COLO668 (cell line): ENCODE data around the gene SLC7A14.
A peak's percentile ranks its signal among the peaks of the same experiment; 100 is the strongest.

ENCODE experiments used
- DNase-seq: peaks from one replicate; lab custom pipeline; 2025; ENCODE audit not compliant: unreplicated experiment; lab: John Stamatoyannopoulos, UW

The SLC7A14 gene

GRCh38 chr3:170585937-170586310, at the start of gene SLC7A14:
Gene SLC7A14, minus strand, starts transcription at chr3:170586075. Its CDS starts 59,139 bp downstream, at chr3:170526936.
- DNase-seq: peak; percentile 50

DNA sequence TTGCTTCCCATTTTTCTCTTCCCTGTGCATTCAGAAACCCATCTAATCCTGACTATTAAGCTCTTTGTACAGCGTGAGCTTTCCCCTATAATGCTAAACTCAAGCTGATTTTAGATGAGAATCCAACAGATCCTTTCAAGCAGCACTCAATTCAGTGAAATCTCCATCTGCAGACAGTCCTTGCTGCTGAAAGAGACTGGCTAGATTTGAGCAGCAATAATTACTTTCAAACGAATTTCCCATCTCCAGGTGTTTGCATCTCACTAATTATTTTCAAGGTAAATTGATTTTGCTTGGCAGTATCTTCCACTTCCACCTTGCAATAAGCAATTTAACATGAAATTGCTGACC, 49.5 kb upstream of the SLC7A14 start:
- no peak for DNase-seq

- DNase-seq: no peak
Observed at GRCh38 chr3:170634663-170635384, 48.9 kb upstream of the SLC7A14 start.

DNA sequence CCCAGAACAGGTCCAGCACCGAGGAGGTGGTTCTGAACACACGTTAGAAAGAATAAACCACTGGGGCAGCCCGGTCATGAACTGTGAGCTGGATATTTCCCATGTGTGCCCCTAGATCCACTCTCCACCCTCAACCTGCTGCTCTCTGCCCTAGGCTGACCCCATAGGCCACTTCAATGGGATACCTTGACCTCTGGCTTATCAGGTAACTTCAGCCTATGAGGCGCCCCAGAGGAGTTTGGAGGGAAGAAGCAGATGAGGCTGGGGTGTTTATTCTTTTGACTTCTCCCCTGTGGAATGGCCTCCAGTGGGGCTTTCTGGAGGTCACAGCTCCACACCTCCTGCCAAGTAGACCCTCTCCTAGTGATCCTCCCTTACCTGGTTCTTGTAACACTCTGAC, 47.7 kb upstream of the SLC7A14 start:
- DNase-seq: no peak

GRCh38 chr3:170632780-170633179, 46.9 kb upstream of the SLC7A14 start:
- DNase-seq: no peak

DNA sequence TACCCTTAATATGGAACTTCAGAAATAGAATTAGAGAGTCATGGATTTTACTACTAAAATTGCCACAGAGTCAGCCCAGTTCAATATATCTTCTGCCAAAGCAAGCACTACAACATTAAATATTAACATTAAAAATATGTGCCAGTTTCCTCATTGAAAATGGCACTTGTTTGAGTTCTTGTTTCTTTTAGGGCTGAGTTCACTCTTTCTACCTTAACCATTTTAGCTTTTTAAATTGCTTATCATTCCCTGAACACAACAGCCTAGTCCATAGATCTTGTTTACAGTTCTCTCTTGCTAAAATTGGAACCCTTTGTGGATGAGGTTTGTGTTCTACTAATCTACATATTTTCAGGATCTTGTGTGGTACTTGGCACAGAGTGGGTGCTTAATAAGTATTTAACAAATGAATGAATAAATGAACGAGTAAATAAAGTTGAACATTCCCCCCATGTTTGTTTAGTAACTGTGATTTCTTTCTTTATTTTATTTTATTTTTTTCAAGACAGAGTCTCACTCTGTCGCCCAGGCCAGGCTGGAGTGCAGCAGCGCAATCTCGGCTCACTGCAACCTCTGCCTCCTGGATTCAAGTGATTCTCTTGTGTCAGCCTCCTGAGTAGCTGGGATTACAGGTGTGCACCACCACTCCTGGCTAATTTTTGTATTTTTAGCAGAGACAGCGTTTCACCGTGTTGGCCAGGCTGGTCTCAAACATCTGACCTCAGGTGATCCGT, 46.0 kb upstream of the SLC7A14 start:
- no peak for DNase-seq

DNA sequence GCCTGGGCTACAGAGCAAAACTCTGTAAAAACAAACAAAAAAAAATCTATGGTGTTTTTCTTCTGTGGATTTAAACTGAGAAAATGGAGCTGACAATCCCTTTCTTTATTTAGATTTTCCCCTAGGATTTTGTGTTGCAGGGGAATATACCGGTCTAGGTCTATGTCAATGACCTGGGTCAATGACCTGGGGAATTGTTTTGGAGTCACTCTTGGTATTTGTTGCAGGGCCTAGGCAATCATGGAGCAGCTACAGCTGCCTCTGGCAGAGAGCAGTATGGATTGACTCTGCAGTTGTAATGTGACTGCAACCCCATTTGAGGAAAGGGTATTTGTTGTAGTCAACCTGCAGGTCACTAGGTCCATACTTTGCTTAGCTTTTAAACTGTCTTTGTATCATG, 37.6 kb upstream of the SLC7A14 start:
- no peak for DNase-seq

DNA sequence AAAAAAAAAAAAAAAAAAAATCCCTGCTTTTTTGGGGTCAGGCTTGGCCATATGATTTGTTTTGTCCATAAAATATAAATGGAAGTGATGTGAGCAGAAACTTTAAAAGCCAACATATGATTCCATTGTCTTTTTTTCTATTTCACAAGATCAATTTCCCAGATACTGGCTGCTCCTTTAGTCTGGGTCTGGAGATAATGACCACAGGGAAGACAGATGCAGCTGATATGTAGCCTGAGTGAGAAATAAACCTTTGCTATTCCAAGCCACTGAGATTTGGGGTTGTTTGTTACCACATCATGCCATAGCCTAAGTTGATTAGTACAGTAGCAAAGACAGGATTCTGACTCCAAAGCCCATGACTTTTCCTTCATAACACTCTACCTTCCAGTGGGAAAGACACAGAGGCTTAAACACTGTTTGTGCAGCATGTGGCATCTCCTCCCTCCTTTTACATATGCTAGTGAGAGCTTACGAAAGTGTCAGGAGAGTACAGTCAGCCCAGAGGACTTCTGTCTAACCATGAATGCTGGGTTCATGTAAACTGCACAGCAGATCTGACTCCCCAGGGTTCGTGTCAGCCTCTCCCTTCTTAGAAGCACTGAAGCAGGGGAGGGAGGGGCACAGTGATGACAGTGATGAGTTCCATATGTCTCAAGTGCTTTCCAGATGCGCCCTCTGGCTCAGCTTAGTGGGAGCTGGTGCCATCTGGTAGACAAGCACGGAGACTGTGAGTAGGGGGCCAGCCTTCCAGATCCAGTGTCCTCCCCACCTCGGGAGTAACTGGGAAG, 36.7 kb upstream of the SLC7A14 start:
- DNase-seq: no peak

DNA sequence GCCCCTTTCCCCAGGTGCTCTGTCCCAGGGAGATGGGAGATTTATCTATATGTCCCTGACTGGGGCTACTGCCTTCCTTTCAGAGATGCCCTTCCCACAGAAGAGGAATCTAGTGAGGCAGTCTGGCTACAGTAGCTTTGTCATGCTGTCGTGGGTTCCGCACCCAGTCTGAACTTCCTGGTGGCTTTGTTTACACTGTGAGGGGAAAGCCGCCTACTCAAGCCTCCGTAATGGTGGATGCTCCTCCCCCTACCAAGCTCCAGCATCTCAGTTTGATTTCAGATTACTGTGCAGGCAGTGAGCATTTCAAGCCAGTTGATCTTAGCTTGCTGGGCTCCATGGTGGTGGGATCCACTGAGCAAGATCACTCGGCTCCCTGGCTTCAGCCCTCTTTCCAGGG, 35.4 kb upstream of the SLC7A14 start:
- no peak for DNase-seq

- DNase-seq: no peak
Observed at GRCh38 chr3:170614214-170614966, 28.5 kb upstream of the SLC7A14 start.

DNA sequence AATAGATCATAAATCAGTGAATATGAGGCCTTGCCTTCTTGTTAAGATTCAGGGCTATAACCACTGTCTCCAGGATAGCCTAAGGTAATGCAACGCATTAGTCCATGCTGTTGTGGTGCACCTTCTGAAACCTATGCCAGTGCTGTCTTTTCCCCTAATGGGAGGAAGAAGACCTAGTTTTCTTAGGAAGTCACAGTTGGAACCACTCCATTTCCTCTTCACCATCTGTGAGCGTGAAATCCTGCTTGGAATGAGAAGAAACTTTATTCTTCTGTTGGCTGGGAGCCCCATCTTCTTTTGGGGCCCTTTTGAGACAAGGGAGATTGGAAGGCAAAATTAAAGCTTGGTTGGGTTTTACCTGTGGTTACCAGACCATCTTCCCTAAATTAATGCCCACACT, 25.9 kb upstream of the SLC7A14 start:
- no peak for DNase-seq

DNA sequence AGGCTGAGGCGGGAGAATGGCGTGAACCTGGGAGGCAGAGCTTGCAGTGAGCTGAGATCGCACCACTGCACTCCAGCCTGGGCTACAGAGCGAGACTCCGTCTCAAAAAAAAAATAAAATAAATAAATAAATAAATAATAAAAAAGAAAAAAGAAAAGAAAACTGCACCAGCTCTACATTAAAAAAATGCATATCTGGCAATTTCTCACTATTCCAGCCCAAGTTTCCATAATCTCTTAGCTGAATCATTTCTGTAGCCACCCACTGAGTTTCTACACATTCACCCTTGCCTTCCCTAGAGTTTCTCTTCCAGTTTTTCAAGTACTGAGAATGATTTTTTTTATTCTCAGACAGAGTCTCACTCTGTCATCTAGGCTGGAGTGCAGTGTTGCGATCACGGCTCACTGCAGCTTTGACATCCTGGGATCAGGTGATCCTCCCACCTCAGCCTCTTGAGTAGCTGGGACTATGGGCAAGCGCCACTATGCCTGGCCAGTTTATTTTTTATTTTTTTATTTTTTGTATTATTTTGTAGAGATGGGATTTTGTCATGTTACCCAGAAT, 24.5 kb upstream of the SLC7A14 start:
- no peak for DNase-seq

- no peak for DNase-seq
Observed at GRCh38 chr3:170608475-170608874, 22.6 kb upstream of the SLC7A14 start.

- DNase-seq: no peak
Observed at GRCh38 chr3:170606675-170607074, 20.8 kb upstream of the SLC7A14 start.

DNA sequence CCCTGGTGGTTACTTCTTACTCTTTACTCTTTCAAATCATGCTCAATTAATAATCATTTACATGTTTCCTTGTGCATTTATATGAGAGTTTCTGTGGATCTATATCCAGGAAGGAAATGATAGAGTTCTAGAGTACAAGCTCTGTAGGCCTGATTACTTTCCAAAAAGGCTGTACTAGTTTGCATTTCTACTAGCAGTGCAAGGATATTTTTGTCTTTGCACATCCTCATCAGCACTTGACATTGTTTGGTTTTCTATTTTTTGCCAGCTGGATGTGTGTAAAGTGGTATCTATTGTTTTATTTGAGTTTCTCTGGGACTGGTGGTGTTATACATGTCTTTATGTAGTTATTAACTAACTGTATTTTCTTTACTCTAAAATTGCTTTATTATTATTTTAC, 19.6 kb upstream of the SLC7A14 start:
- DNase-seq: no peak

GRCh38 chr3:170603770-170604510, 18.1 kb upstream of the SLC7A14 start:
- no peak for DNase-seq

- DNase-seq: no peak
Observed at GRCh38 chr3:170602556-170602955, 16.7 kb upstream of the SLC7A14 start.

- DNase-seq: peak; percentile 39
Observed at GRCh38 chr3:170600005-170600624, 14.2 kb upstream of the SLC7A14 start.

GRCh38 chr3:170599091-170599490, 13.2 kb upstream of the SLC7A14 start:
- DNase-seq: no peak

DNA sequence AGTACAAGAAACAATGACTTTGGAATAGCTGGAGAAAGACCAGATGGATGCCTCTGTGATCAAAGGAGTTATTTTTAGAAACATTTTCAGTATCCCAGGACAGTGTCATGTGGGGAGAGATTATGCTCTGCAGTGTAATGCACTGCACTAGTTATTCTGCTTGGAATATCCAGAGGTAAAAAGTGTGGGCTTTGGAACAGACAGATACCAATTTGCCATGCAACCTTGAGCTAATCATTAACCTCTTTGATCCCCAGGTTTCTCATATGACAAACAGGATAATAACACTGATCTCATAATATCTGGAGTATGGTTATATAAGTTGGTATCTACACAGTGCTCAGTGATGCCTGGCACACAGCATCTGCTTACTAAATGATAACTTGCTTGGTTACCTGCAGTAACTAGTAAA, 12.2 kb upstream of the SLC7A14 start:
- DNase-seq: peak; percentile 45
